ENCODE measurements around the gene OOSP2.
"Not testable (repeated sequence)": the region's sequence is repeated elsewhere in the genome, so short reads cannot be mapped to it uniquely, and the experiment has no call there.

The OOSP2 gene, protein sequence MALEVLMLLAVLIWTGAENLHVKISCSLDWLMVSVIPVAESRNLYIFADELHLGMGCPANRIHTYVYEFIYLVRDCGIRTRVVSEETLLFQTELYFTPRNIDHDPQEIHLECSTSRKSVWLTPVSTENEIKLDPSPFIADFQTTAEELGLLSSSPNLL

DNA sequence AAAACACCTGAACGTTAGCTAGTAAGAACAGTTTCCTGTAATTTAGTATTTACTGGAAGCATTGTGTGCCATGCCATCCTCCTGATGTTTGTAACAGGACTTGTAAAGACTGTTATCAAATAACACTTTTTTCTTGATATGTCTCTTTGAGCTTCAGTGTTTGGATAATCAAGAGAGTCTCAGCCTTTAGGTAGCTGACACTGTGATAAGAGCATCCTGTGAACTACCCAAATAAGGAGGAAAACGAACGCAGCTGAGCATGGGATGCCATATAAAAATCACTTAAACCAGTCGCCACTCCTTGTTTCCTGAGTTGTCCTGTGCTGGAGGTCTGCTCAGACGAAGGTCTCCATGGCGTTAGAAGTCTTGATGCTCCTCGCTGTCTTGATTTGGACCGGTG lies at the start of gene OOSP2:
TSS of gene OOSP2 (plus strand) at position 301 of the 400 bp plus-strand sequence. CDS start at position 352, 51 bp downstream.
- Mint-ChIP-seq H3K27me3 (no peaks in the 10 kb centered on the region), H3K27ac (no peak within 1 kb of the TSS), H3K36me3 (no peaks in the 10 kb centered on the region), H3K4me3 (no peak within 1 kb of the TSS), H3K4me1 (no peaks in the 10 kb centered on the region), H3K9me3 (no peaks in the 10 kb centered on the region)
- CTCF ChIA-PET: no interaction called here
- DNase-seq: no peak

DNA sequence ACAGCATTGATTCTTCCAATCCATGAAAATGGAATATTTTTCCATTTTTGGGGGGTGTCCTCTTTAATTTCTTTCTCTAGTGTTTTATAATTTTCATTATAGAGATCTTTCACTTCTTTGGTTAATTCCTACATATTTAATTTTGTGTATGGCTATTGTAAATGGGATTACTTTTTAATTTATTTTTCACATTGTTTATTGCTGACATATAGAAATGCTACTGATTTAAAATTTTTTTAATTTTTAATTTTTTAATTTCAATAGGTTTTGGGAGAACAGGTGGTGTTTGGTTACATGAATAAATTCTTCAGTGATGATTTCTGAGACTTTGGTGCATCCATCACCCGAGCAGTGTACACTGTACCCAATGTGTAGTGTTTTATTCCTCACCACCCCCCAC lies 49.8 kb upstream of the OOSP2 start:
- Mint-ChIP-seq H3K4me1 (no peaks in the 10 kb centered on the region), H3K36me3 (no peaks in the 10 kb centered on the region), H3K4me3 (no peak overlapping the region), H3K27ac (no peak overlapping the region), H3K27me3 (no peaks in the 10 kb centered on the region), H3K9me3 (peaks cover 1% of the 10 kb centered on the region)
- DNase-seq: no peak
- CTCF ChIA-PET: no interaction called here

DNA sequence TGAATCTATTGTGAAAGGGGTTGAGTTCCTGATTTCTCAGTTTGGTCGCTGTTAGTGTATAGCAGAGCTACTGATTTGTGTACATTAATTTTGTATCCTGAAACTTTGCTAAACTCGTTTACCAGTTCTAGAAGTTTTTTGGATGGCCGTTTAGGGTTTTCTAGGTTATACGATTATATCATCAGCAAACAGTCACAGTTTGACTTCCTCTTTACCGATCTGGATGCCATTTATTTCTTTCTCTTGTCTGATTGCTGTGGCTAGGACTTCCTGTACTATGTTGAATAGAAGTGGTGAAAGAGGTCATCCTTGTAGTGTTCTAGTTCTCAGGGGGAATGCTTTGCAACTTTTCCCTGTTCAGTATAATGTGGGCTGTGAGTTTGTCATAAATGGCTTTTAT lies 47.8 kb upstream of the OOSP2 start:
- CTCF ChIA-PET: no interaction called here
- no peak overlapping the region for H3K4me3 Mint-ChIP-seq
- H3K36me3 Mint-ChIP-seq: no peaks in the 10 kb centered on the region
- H3K27ac Mint-ChIP-seq: no peak overlapping the region
- H3K4me1 Mint-ChIP-seq: no peaks in the 10 kb centered on the region
- H3K9me3 Mint-ChIP-seq: peaks cover 1% of the 10 kb centered on the region
- DNase-seq: no peak
- no peaks in the 10 kb centered on the region for H3K27me3 Mint-ChIP-seq

DNA sequence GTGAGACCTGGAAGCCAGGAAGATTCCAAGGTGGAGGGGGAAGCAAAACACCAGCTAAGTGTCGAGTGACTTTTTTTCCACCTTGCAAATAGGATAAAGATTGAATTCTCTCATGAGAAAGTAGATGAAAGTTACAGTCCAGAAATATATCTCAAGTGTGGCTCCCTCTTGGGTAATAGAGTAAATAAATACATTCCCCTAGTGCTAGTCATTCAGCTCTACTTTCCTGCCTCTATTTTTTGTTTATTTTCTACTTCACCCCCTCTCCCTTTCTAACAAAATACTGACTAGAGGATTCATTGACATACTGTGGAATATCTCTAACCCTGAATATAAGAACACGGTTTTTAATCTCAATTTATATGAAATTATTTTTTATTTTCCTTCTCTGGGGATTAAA lies 42.4 kb upstream of the OOSP2 start:
- no peaks in the 10 kb centered on the region for H3K27me3 Mint-ChIP-seq
- H3K4me1 Mint-ChIP-seq: no peaks in the 10 kb centered on the region
- no peak overlapping the region for H3K27ac Mint-ChIP-seq
- DNase-seq: no peak
- H3K36me3 Mint-ChIP-seq: no peaks in the 10 kb centered on the region
- no peak overlapping the region for H3K4me3 Mint-ChIP-seq
- CTCF ChIA-PET: no interaction called here
- no peaks in the 10 kb centered on the region for H3K9me3 Mint-ChIP-seq

DNA sequence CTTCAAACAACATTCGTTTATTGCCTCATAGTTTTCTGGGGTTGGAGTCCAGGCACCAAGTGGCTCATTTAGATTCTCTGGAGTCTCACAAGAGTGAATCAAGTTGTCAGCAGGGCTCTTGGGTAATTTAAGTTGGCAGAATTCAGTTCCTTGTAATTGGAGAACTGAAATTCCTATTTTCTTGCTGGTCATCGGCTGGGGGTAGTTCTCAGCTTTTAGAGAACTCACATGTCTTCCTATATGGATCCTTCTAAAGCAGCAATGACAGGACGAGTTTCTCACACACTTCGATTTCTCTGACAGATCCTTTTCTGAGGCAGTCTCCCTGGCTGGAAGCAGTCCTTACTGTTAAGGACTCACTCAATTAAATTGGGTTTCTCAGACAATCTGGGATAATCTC lies 40.5 kb upstream of the OOSP2 start:
- no peaks in the 10 kb centered on the region for H3K36me3 Mint-ChIP-seq
- no peak overlapping the region for H3K27ac Mint-ChIP-seq
- H3K9me3 Mint-ChIP-seq: no peaks in the 10 kb centered on the region
- no peak for DNase-seq
- CTCF ChIA-PET: no interaction called here
- H3K4me1 Mint-ChIP-seq: no peaks in the 10 kb centered on the region
- H3K27me3 Mint-ChIP-seq: peaks cover 7% of the 10 kb centered on the region
- no peak overlapping the region for H3K4me3 Mint-ChIP-seq

DNA sequence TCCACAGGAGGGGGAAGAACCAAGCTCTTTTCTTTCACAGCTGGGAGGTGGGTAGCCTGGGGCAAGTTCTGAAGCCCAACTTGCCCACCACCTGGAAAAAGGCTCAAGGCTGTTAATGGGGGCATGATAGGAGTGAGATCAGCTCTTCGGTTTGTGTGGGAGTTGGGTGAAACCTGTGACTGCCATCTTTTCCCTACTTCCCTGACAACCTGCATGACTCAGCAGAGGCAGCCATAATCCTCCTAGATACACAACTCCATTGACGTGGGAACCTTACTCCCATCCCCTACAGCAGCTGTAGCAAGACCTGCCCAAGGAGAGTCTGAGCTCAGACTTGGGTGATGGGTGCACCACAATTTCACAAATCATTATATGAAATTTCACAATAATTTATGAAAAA lies 36.5 kb upstream of the OOSP2 start:
- Mint-ChIP-seq H3K9me3 (no peaks in the 10 kb centered on the region), H3K27me3 (peaks cover 7% of the 10 kb centered on the region), H3K4me1 (no peaks in the 10 kb centered on the region), H3K36me3 (no peaks in the 10 kb centered on the region), H3K4me3 (no peak overlapping the region), H3K27ac (no peak overlapping the region)
- CTCF ChIA-PET: interaction anchor here (1.0 kb wide), 1 partner anchor 16 kb away, joined by 3 read pairs; no protein-coding TSS in a partner anchor
- no peak for DNase-seq

DNA sequence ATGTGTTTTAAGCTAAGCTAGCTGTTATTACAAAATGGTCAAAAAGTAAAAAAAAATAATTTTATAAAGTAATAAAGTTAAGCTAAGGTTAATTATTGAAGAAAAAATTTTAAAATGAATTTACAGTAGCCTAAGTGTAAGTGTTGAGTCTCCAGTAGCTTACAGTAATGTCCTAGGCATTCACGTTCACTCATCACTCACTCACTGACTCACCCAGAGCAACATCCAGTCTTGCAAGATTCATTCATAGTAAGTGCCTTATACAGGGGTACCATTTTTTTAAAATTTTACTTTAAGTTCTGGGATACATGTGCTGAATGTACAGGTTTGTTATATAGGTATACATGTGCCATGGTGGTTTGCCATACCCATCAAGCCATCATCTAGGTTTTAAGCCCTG lies 34.8 kb upstream of the OOSP2 start:
- Mint-ChIP-seq H3K9me3 (no peaks in the 10 kb centered on the region), H3K4me3 (no peak overlapping the region), H3K27ac (no peak overlapping the region), H3K36me3 (no peaks in the 10 kb centered on the region), H3K27me3 (peaks cover 7% of the 10 kb centered on the region), H3K4me1 (no peaks in the 10 kb centered on the region)
- CTCF ChIA-PET: no interaction called here
- no peak for DNase-seq

DNA sequence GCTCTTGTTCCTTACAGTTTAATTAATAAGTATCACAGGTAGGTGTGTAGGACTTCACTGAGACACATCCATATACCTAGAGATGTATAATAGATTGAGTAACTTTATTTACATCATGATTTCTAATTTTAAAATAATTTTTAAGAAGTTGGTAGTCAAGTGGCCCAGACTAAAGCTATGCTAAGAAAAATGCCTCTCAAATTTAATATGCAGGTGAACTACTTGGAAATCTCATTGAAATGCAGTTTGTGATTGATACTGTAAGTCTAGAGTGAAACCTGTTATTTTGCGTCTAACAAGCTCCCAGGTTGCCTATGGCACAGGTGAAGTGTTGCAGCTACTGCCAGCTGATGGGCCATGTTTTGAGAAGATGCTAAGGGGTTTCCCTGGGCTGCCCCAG lies 23.3 kb upstream of the OOSP2 start, which contains the start of gene OOSP4B:
TSS of gene OOSP4B (plus strand) at position 301 of the 400 bp plus-strand sequence.
- H3K27me3 Mint-ChIP-seq: no peaks in the 10 kb centered on the region

DNA sequence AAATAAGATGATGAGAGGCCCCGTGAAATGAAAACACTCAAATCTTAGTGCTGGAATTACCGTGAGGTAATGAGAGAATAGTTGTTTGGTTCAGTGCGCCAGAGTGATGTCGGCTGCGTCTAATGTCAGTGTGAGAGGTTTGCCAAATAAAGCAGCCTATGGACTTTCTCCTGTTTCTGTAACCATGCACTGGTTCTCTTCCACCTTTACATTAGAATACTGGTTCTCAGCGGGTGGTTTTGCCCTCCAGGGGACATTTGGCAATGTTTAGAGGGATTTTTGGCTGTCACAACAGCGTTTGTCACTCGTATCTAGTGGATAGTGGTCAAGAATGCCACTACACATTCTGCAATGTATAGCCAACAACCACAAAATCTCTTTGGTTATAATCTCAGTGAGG lies 22.2 kb upstream of the OOSP2 start:
- DNase-seq: no peak
- H3K4me1 Mint-ChIP-seq: no peaks in the 10 kb centered on the region
- no peak overlapping the region for H3K27ac Mint-ChIP-seq
- H3K4me3 Mint-ChIP-seq: no peak overlapping the region
- no peaks in the 10 kb centered on the region for H3K27me3 Mint-ChIP-seq
- H3K9me3 Mint-ChIP-seq: peaks cover 3% of the 10 kb centered on the region
- H3K36me3 Mint-ChIP-seq: no peaks in the 10 kb centered on the region
- CTCF ChIA-PET: no interaction called here

More for the DNA sequence above, 23.3 kb upstream of the OOSP2 start, which contains the start of gene OOSP4B:
- Mint-ChIP-seq H3K9me3 (peaks cover 3% of the 10 kb centered on the region), H3K36me3 (no peaks in the 10 kb centered on the region), H3K27ac (no peak within 1 kb of the TSS), H3K4me3 (no peak within 1 kb of the TSS), H3K4me1 (no peaks in the 10 kb centered on the region)
- CTCF ChIA-PET: no interaction called here
- DNase-seq: no peak

DNA sequence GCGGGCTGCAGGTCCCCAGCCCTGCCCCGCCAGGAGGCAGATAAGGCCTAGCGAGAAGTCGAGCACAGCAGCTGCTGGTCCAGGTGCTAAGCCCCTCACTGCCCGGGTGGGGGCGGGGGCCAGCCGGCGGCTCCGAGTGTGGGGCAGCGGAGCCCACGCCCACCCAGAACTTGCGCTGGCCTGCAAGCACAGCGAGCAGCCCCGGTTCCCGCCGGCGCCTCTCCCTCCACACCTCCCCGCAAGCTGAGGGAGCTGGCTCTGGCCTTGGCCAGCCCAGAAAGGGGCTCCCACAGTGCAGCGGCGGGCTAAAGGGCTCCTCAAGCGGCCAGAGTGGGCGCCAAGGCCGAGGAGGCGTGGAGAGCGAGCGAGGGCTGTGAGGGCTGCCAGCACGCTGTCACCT lies 19.8 kb upstream of the OOSP2 start:
- H3K27ac Mint-ChIP-seq, H3K36me3 Mint-ChIP-seq, H3K9me3 Mint-ChIP-seq, CTCF ChIA-PET, H3K4me3 Mint-ChIP-seq, H3K27me3 Mint-ChIP-seq, DNase-seq, H3K4me1 Mint-ChIP-seq: not testable (repeated sequence)

DNA sequence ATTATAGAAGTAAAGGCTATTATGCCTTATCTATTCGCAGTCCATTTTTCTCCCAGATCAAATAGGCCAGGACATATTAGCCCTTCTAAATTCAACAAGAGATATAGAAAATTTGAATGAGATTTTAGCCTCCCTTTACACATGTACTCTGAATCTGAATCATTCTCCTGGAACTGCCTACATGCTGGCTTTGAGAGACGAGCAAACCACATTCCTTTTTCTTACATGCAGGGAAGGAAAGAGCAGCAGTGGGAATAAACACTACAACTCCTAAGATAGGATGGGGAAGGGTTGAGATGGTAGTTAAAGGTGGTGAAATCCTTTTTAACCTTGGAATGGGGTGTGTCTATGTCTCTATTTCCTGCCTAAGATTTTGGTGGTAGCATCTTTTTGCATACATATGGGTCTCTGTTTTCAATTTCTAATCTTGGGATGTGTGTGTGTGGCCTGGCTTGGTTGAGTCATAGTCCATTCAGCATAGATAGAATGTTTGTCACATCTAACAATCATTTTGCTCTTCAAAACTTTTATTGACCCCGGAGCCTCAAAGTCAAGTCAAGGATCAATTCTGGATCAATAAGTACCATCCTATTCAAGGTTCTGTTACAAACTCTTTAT lies 11.1 kb upstream of the OOSP2 start:
- DNase-seq: no peak
- H3K36me3 Mint-ChIP-seq: no peaks in the 10 kb centered on the region

DNA sequence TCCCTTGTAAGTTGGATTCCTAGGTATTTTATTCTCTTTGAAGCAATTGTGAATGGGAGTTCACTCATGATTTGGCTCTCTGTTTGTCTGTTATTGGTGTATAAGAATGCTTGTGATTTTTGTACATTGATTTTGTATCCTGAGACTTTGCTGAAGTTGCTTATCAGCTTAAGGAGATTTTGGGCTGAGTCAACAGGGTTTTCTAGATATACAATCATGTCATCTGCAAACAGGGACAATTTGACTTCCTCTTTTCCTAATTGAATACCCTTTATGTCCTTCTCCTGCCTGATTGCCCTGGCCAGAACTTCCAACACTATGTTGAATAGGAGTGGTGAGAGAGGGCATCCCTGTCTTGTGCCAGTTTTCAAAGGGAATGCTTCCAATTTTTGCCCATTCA lies 10.2 kb downstream of the OOSP2 start:
- H3K9me3 Mint-ChIP-seq, H3K36me3 Mint-ChIP-seq: not testable (repeated sequence)

More for the DNA sequence above, 11.1 kb upstream of the OOSP2 start:
- Mint-ChIP-seq H3K27ac (no peak overlapping the region), H3K27me3 (no peaks in the 10 kb centered on the region), H3K9me3 (no peaks in the 10 kb centered on the region), H3K4me3 (no peak overlapping the region), H3K4me1 (no peaks in the 10 kb centered on the region)
- CTCF ChIA-PET: no interaction called here

DNA sequence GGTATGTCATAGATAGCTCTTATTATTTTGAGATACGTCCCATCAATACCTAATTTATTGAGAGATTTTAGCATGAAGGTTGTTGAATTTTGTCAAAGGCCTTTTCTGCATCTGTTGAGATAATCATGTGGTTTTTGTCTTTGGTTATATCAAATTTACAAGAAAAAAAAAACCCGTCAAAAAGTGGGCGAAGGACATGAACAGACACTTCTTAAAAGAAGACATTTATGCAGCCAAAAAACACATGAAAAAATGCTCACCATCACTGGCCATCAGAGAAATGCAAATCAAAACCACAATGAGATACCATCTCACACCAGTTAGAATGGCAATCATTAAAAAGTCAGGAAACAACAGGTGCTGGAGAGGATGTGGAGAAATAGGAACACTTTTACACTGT lies 10.6 kb downstream of the OOSP2 start:
- H3K36me3 Mint-ChIP-seq, CTCF ChIA-PET, H3K27ac Mint-ChIP-seq: not testable (repeated sequence)

More for the DNA sequence above, 10.2 kb downstream of the OOSP2 start:
- H3K4me1 Mint-ChIP-seq, CTCF ChIA-PET, DNase-seq, H3K4me3 Mint-ChIP-seq, H3K27me3 Mint-ChIP-seq, H3K27ac Mint-ChIP-seq: not testable (repeated sequence)

DNA sequence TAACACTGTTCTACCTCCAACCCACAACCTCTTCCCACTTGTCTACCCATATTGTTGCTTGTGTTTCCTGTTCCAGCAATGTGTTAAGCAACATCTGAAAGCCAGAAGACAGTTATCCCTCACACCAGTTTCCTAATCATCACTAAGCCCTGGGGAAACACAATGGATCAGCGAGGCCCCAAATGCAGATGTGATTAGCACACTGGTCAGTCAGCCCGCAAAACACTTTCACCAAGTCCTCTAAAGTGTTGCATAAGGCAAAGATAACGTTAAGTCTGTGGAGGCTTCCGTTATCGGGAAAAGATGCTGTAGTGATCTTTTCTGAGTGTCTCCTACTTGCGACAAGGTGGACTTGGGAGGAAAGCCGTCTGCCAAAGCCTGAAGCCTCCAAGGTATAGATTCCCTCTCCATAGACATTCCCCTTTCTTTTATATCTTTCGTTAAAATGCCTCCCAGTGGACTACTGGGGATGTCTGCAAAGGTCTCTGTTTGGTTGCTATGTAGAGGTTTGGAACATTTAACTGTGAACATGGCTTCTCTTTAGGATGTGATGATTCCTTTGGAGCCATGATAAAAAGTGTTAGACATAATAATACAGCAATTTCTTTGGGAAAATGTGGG lies 16.2 kb downstream of the OOSP2 start, which contains the start of gene MS4A3:
TSS of gene MS4A3 (plus strand) at position 317 of the 621 bp plus-strand sequence. CDS start 4,496 bp downstream, outside the sequence.
- Mint-ChIP-seq H3K36me3 (no peaks in the 10 kb centered on the region), H3K9me3 (no peaks in the 10 kb centered on the region), H3K27me3 (no peaks in the 10 kb centered on the region), H3K27ac (no peak within 1 kb of the TSS), H3K4me1 (no peaks in the 10 kb centered on the region), H3K4me3 (no peak within 1 kb of the TSS)
- CTCF ChIA-PET: no interaction called here
- DNase-seq: no peak

More for the DNA sequence above, 10.6 kb downstream of the OOSP2 start:
- H3K4me3 Mint-ChIP-seq, H3K9me3 Mint-ChIP-seq, H3K4me1 Mint-ChIP-seq, H3K27me3 Mint-ChIP-seq, DNase-seq: not testable (repeated sequence)

DNA sequence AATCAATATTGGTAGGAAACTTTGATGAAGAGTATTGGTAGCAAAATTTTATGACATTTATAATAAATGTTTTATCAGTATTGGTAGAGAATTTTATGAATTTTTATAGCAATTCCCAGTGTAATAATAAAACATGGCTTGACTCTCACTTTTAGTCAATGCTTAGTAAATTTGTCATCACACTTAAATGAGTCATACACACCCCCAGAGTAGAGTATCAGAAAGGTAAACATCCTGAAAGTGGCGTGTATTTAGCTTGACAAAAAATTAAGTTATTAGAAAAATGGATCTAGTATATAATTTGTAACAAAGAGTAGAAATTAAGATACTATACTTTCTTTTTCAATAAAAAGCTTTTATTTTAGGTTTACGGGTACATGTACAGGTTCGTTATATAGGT lies 18.8 kb downstream of the OOSP2 start:
- no peaks in the 10 kb centered on the region for H3K36me3 Mint-ChIP-seq
- no peaks in the 10 kb centered on the region for H3K9me3 Mint-ChIP-seq
- no peak overlapping the region for H3K4me3 Mint-ChIP-seq
- no peak overlapping the region for H3K27ac Mint-ChIP-seq
- H3K27me3 Mint-ChIP-seq: no peaks in the 10 kb centered on the region
- no peaks in the 10 kb centered on the region for H3K4me1 Mint-ChIP-seq
- DNase-seq: no peak
- CTCF ChIA-PET: no interaction called here
